ENCODE results near the gene DBN1. TPM values are rescaled to one million over a fixed set of nuclear protein-coding genes. Genes with fewer than 3 reads are reported as not detected.

Gene DBN1
- total RNA-seq, 2 donors from 2014 or later, result 9.3 to 18.8 TPM

GRCh38 chr5:177444106-177445051, 29.1 kb downstream of the DBN1 start:
- no peaks in the 10 kb centered on the region for H3K36me3 ChIP-seq
- intact Hi-C loops (cut with DNase I), result no loop called here
- no peak for TF ChIP-seq CTCF (IDR thresholded peaks at IDR 0.05)
- H3K4me1 ChIP-seq, result peaks cover 8% of the 10 kb centered on the region
- H3K4me3 ChIP-seq, result no peak overlapping the region
- H3K9ac ChIP-seq (ENCODE audit: low read depth in 2 of 2, low read length in 2 of 2), result no peak overlapping the region
- H3K27ac ChIP-seq, result no peak overlapping the region
- DNase-seq, result no peak
- H3K9me3 ChIP-seq, result no peaks in the 10 kb centered on the region
- H3K27me3 ChIP-seq, result no peaks in the 10 kb centered on the region

GRCh38 chr5:177443144-177443983, 30.1 kb downstream of the DBN1 start:
- H3K27ac ChIP-seq, result no peak overlapping the region
- H3K36me3 ChIP-seq, result no peaks in the 10 kb centered on the region
- no peak overlapping the region for H3K4me3 ChIP-seq
- peaks cover 8% of the 10 kb centered on the region for H3K4me1 ChIP-seq
- H3K27me3 ChIP-seq, result no peaks in the 10 kb centered on the region
- intact Hi-C loops (cut with DNase I), result no loop called here
- no peak overlapping the region for H3K9ac ChIP-seq (ENCODE audit: low read depth in 2 of 2, low read length in 2 of 2)
- no peaks in the 10 kb centered on the region for H3K9me3 ChIP-seq
- DNase-seq, result no peak
- TF ChIP-seq CTCF (IDR thresholded peaks at IDR 0.05), result no peak

GRCh38 chr5:177442066-177442826, 31.2 kb downstream of the DBN1 start:
- Histone ChIP-seq H3K36me3 (no peaks in the 10 kb centered on the region), H3K4me3 (no peak overlapping the region), H3K27me3 (no peaks in the 10 kb centered on the region), H3K4me1 (peaks cover 5% of the 10 kb centered on the region), H3K27ac (no peak overlapping the region), H3K9me3 (no peaks in the 10 kb centered on the region), H3K9ac (ENCODE audit: low read depth in 2 of 2, low read length in 2 of 2) (no peak overlapping the region)
- intact Hi-C loops (cut with DNase I), result no loop called here
- no peak for TF ChIP-seq CTCF (IDR thresholded peaks at IDR 0.05)
- DNase-seq, result no peak

GRCh38 chr5:177440990-177441780, 32.2 kb downstream of the DBN1 start:
- intact Hi-C loops (cut with DNase I), result no loop called here
- DNase-seq, result no peak
- H3K36me3 ChIP-seq, result no peaks in the 10 kb centered on the region
- H3K9ac ChIP-seq (ENCODE audit: low read depth in 2 of 2, low read length in 2 of 2), result no peak overlapping the region
- TF ChIP-seq CTCF (IDR thresholded peaks at IDR 0.05), result no peak
- peaks cover 4% of the 10 kb centered on the region for H3K4me1 ChIP-seq
- no peaks in the 10 kb centered on the region for H3K27me3 ChIP-seq
- H3K4me3 ChIP-seq, result no peak overlapping the region
- H3K9me3 ChIP-seq, result no peaks in the 10 kb centered on the region
- H3K27ac ChIP-seq, result no peak overlapping the region
